IMR-90 (cell line): Measurements from ENCODE around the gene CBFA2T3. TPM values are rescaled to one million over a fixed set of nuclear protein-coding genes. Genes with fewer than 3 reads are reported as not detected.

Source experiments
- ATAC-seq: fragments of 200-7000 bp; cut with Tn5 transposase; 2 replicates; pipeline ENCODE4 v1.9.1; 2020; ENCODE audit warnings: low read depth, mild to moderate bottlenecking, moderate library complexity
- BruUV-seq: library from RNA; stranded (reverse); fragments of 400-500 nt; replicated peaks from 2 replicates; lab custom pipeline; 2021; lab: Mats Ljungman, UMichigan
- CTCF ChIA-PET: fragments of 300-600 bp; formaldehyde crosslinking; extraction: SDS; loops from one replicate; lab custom pipeline; 2021; ENCODE audit warnings: antibody characterized with exemption; lab: Yijun Ruan, JAX
- POLR2A ChIA-PET: fragments of 300-600 bp; sonication (Branson Sonifier 250); formaldehyde crosslinking; loops from one replicate; lab custom pipeline; 2022; ENCODE audit warnings: antibody characterized with exemption; ENCODE audit not compliant: unreplicated experiment; lab: Charles Lee
- DNase-seq: peaks from one replicate; pipeline ENCODE4 v3.0.0; 2013
- H2AFZ ChIP-seq: replicated peaks from 2 replicates; pipeline ENCODE3; 2013; ENCODE audit warnings: low read length, mild to moderate bottlenecking; ENCODE audit not compliant: poor library complexity
- H2AK5ac ChIP-seq: 2 replicates; pipeline ENCODE4 v1.6.1; 2013; ENCODE audit warnings: low read depth, low read length, inconsistent platforms
- H2AK9ac ChIP-seq: replicated peaks from 2 replicates; pipeline ENCODE3; 2013; ENCODE audit warnings: mild to moderate bottlenecking, low read depth, low read length, moderate library complexity; ENCODE audit not compliant: poor library complexity
- H2BK120ac ChIP-seq: 2 replicates; pipeline ENCODE4 v1.6.1; 2013; ENCODE audit warnings: low read depth, low read length, inconsistent platforms
- H2BK15ac ChIP-seq: 3 replicates; pipeline ENCODE4 v1.6.1; 2013; ENCODE audit warnings: low read depth, low read length, inconsistent platforms
- H2BK20ac ChIP-seq: 2 replicates; pipeline ENCODE4 v1.6.1; 2013; ENCODE audit warnings: low read depth, mild to moderate bottlenecking, inconsistent platforms, low read length, moderate library complexity
- H2BK5ac ChIP-seq: 2 replicates; pipeline ENCODE4 v1.6.1; 2013; ENCODE audit warnings: mild to moderate bottlenecking, low read depth, low read length, inconsistent platforms; ENCODE audit not compliant: poor library complexity, severe bottlenecking
- H3K14ac ChIP-seq: replicated peaks from 2 replicates; pipeline ENCODE4 v1.6.1; 2013; ENCODE audit warnings: low read depth, low read length, inconsistent platforms
- H3K18ac ChIP-seq: 2 replicates; pipeline ENCODE4 v1.6.1; 2013; ENCODE audit warnings: low read depth, low read length, control low read depth
- H3K23ac ChIP-seq: 2 replicates; pipeline ENCODE4 v1.6.1; 2013; ENCODE audit warnings: low read depth, low read length, inconsistent platforms
- H3K27ac ChIP-seq: 2 replicates; pipeline ENCODE4 v1.5.1; 2013; ENCODE audit warnings: mild to moderate bottlenecking, control low read depth, low read length; ENCODE audit not compliant: insufficient read depth
- H3K27me3 ChIP-seq: 2 replicates; pipeline ENCODE4 v1.6.1; 2013; ENCODE audit warnings: low read length; ENCODE audit not compliant: control insufficient read depth, insufficient read depth
- H3K36me3 ChIP-seq: 2 replicates; pipeline ENCODE4 v1.6.1; 2013; ENCODE audit warnings: low read length, mixed read lengths; ENCODE audit not compliant: control insufficient read depth, insufficient read depth
- H3K4ac ChIP-seq: 2 replicates; pipeline ENCODE4 v1.6.1; 2013; ENCODE audit warnings: low read depth, low read length, inconsistent platforms
- H3K4me1 ChIP-seq: 2 replicates; pipeline ENCODE4 v1.6.1; 2013; ENCODE audit warnings: low read length, mixed read lengths; ENCODE audit not compliant: control insufficient read depth, insufficient read depth
- H3K4me2 ChIP-seq: 2 replicates; pipeline ENCODE4 v1.6.1; 2013; ENCODE audit warnings: low read depth, mild to moderate bottlenecking, control low read depth, low read length, moderate library complexity
- H3K4me3 ChIP-seq: 2 replicates; pipeline ENCODE4 v1.5.1; 2013; ENCODE audit warnings: low read depth, mild to moderate bottlenecking, control low read depth, low read length, moderate library complexity; ENCODE audit not compliant: insufficient read depth
- H3K56ac ChIP-seq: 2 replicates; pipeline ENCODE4 v1.6.1; 2013; ENCODE audit warnings: low read length, inconsistent platforms; ENCODE audit not compliant: insufficient read depth; ENCODE audit errors: extremely low read depth
- H3K79me1 ChIP-seq, 2 experiments: 2 replicates each; pipeline ENCODE4 v1.6.1; 2013; ENCODE audit warnings: low read length in 2 of 2, inconsistent platforms in 1 of 2, low read depth in 1 of 2
- H3K9ac ChIP-seq: 2 replicates; pipeline ENCODE4 v1.6.1; 2013; ENCODE audit warnings: low read depth, low read length, control low read depth
- H3K9me1 ChIP-seq: 2 replicates; pipeline ENCODE4 v1.6.1; 2013; ENCODE audit warnings: low read length, inconsistent platforms; ENCODE audit not compliant: insufficient read depth
- H3K9me3 ChIP-seq: 2 replicates; pipeline ENCODE4 v1.6.1; 2013; ENCODE audit warnings: low read length; ENCODE audit not compliant: control insufficient read depth, insufficient read depth
- H4K20me1 ChIP-seq: 2 replicates; pipeline ENCODE4 v1.6.1; 2013; ENCODE audit warnings: low read length, inconsistent platforms; ENCODE audit not compliant: insufficient read depth
- H4K5ac ChIP-seq: 2 replicates; pipeline ENCODE4 v1.6.1; 2013; ENCODE audit warnings: mild to moderate bottlenecking, low read depth, low read length, control low read depth
- H4K8ac ChIP-seq, 2 experiments: 2 replicates each; pipeline ENCODE4 v1.6.1; 2013; ENCODE audit warnings: low read depth in 2 of 2, low read length in 2 of 2, control low read depth in 1 of 2, inconsistent platforms in 1 of 2
- H4K91ac ChIP-seq: 2 replicates; pipeline ENCODE4 v1.6.1; 2013; ENCODE audit warnings: low read depth, low read length, inconsistent platforms; ENCODE audit not compliant: insufficient read depth
- POLR2A ChIP-seq: IDR thresholded peaks from 2 replicates; pipeline ENCODE4 v1.6.1; 2012; ENCODE audit warnings: mild to moderate bottlenecking, low read depth, low read length
- RCOR1 ChIP-seq: IDR thresholded peaks from 2 replicates; pipeline ENCODE4 v1.6.1; 2012; ENCODE audit warnings: mild to moderate bottlenecking, low read length, improper control_type of control experiment; ENCODE audit not compliant: insufficient replicate concordance
- WGBS, 2 experiments: methylation state at CpG; one replicate each; pipeline versions ENCODE4 v1.1.5 to v1.1.7; 2013; ENCODE audit warnings: missing lambda C conversion rate in 2 of 2; ENCODE audit not compliant: insufficient read length in 1 of 2; ENCODE audit errors: extremely low coverage in 2 of 2; 5-methylcytosine and 5-hydroxymethylcytosine counted together
- dilution Hi-C: fragments of 300-500 bp; cut with HindIII; formaldehyde crosslinking; loops from one replicate; pipeline ENCODE4 v1.14.3; 2018; ENCODE audit warnings: low sequenced_read_pairs; ENCODE audit not compliant: unreplicated experiment
- in situ Hi-C: fragments of 300-500 bp; cut with MboI; formaldehyde crosslinking; loops from 3 replicates; pipeline ENCODE4 v1.14.3; 2019; ENCODE audit warnings: low sequenced_read_pairs, inconsistent platforms, mixed read lengths
- intact Hi-C: fragments of 100-400 bp; cut with micrococcal nuclease; formaldehyde crosslinking; loops from 2 replicates; pipeline ENCODE4 v1.10.0; 2022
- polyA plus RNA-seq, 3 experiments: library from polyadenylated mRNA; depleted of rRNA; stranded (reverse); fragments of >200 nt; gene quantifications; 2 replicates each; pipeline ENCODE4 v1.2.3, GENCODE V29; 2012; ENCODE audit warnings: low replicate concordance in 1 of 3
- total RNA-seq: library from RNA; depleted of rRNA; stranded (reverse); fragments of >200 nt; gene quantifications from 2 replicates; pipeline ENCODE4 v1.2.3, GENCODE V29; 2012
- TF ChIP-seq, protein P1 (sequence below): fragments of 150-350 bp; IDR thresholded peaks from 2 replicates; pipeline ENCODE4 v1.6.1; 2017; ENCODE audit warnings: mild to moderate bottlenecking, antibody characterized with exemption, low read length, low read depth

CBFA2T3 gene
- total and polyA plus RNA-seq, 2 of the 4 experiments (the other 2 are of a cell fraction) = not detected

DNA sequence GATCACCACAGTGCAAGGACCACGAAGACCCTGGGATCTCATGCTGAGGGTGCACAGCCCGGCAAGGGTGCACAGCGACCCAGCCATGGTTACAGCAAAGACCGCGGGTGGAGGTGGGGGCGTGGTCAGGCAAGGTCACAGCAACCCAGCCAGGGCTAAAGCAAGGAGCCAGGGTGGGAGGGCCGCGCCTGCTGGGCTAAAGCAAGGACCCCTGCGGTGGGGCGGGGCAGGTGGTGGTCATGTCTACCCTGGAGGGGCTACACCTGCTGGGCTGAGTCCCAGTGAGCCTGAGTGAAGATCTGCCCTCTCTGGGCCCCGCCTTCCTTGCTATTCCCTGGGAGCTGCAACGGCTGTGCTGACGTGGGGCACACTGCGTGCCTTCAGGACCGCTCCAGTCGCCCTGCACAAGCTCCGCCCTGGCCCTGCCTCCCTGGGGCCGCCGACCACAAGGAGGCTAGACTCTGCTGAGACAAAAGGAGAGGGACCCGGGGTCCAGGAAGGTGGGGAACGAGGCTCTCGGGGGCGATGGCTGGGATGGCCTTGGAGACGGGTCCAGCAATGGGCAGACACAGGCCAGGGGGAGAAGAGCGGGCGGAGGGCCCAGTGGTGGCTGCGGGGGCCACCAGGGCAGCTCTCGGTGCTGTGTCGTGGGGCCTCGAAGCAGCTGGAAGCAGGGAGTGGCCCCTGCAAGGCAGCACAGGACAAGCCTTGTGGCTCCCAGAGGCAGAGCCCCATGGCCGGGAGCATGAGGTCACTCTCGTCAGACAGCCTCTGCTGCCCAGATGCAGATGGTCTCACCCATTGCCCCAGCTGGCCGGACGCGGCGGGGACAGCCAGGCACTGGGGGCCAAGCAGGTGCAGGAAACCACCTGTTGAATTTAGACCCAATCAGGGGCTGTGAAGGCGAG lies 52.8 kb downstream of the CBFA2T3 start:
- no peak overlapping the region for H3K4ac ChIP-seq
- H4K91ac ChIP-seq = no peak overlapping the region
- 64% methylated on average over 12 of the region's 37 CpGs; no CpG with 5 or more reads in 1 of the 2 experiments for WGBS, 2 experiments
- intact Hi-C loops = no loop called here
- H2BK120ac ChIP-seq = no peak overlapping the region
- H2AK5ac ChIP-seq = no peak overlapping the region
- H4K5ac ChIP-seq = no peak overlapping the region
- no peaks in the 10 kb centered on the region for H3K79me1 ChIP-seq
- no peak overlapping the region for H4K8ac ChIP-seq
- POLR2A ChIA-PET = no interaction called here
- no peak overlapping the region for H2AFZ ChIP-seq
- H3K4me3 ChIP-seq = no peak overlapping the region
- dilution Hi-C loops = no loop called here
- DNase-seq (no peak), ATAC-seq (no peak)
- no TSS peak for BruUV-seq
- no peak overlapping the region for H3K4me2 ChIP-seq
- peaks cover 12% of the 10 kb centered on the region; the same call in 1 of the 2 replicates for H3K4me1 ChIP-seq
- H3K27me3 ChIP-seq = peaks cover 14% of the 10 kb centered on the region
- H3K14ac ChIP-seq = no peak overlapping the region
- no peak overlapping the region for H3K23ac ChIP-seq
- H2BK5ac ChIP-seq = no peak overlapping the region
- no peak for TF ChIP-seq RCOR1
- no peak for TF ChIP-seq POLR2A
- TF ChIP-seq, protein P1, sequence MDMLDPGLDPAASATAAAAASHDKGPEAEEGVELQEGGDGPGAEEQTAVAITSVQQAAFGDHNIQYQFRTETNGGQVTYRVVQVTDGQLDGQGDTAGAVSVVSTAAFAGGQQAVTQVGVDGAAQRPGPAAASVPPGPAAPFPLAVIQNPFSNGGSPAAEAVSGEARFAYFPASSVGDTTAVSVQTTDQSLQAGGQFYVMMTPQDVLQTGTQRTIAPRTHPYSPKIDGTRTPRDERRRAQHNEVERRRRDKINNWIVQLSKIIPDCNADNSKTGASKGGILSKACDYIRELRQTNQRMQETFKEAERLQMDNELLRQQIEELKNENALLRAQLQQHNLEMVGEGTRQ = no peak
- no peak overlapping the region for H2BK15ac ChIP-seq
- H3K18ac ChIP-seq = no peak overlapping the region
- H3K36me3 ChIP-seq = no peaks in the 10 kb centered on the region
- CTCF ChIA-PET = no interaction called here
- no peak overlapping the region for H2BK20ac ChIP-seq
- H3K9ac ChIP-seq = no peak overlapping the region
- in situ Hi-C loops = no loop called here
- no peak overlapping the region for H2AK9ac ChIP-seq
- H3K27ac ChIP-seq = no peak overlapping the region
- no peak overlapping the region for H3K56ac ChIP-seq
- H4K20me1 ChIP-seq = no peaks in the 10 kb centered on the region; the same call in 1 of the 2 replicates
- no peaks in the 10 kb centered on the region for H3K9me1 ChIP-seq
- no peaks in the 10 kb centered on the region for H3K9me3 ChIP-seq
